Measurements from ENCODE around the gene SERPINB1. TPM values are rescaled to one million over a fixed set of nuclear protein-coding genes. Genes with fewer than 3 reads are reported as not detected.

Gene SERPINB1
- total RNA-seq, 1 experiment from 2014 or later, result 38.9 TPM

GRCh38 chr6:2793534-2794151 lies 48.0 kb downstream of the SERPINB1 start:
- no peak for DNase-seq (ENCODE audit: low spot score)

- no peak for DNase-seq (ENCODE audit: low spot score)
Observed at GRCh38 chr6:2792330-2793110, 49.1 kb downstream of the SERPINB1 start.

GRCh38 chr6:2791450-2791974 lies 50.2 kb downstream of the SERPINB1 start:
- DNase-seq (ENCODE audit: low spot score), result no peak

GRCh38 chr6:2790588-2791449 lies 50.8 kb downstream of the SERPINB1 start:
- peak; percentile 73 for DNase-seq (ENCODE audit: low spot score)

DNA sequence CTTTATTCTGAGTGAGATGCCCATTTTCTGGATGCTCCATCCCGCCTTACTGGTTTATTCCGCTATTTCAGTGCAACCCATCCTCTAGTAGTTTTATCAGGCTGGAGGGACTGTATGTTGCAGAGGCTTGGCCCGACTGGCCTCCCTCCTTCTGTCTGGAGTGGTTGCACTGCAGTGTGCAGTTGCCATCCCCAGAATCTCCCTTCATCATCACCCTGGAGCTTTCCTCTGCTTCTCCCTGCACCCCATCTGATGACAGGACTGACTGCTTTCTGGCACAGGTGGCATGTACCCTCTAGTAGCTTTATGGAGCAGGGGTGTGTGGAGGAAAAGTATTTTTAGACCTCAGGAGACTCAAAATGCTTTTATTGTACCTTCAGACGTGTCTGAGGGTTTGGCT lies 55.4 kb downstream of the SERPINB1 start:
- DNase-seq (ENCODE audit: low spot score), result no peak

DNA sequence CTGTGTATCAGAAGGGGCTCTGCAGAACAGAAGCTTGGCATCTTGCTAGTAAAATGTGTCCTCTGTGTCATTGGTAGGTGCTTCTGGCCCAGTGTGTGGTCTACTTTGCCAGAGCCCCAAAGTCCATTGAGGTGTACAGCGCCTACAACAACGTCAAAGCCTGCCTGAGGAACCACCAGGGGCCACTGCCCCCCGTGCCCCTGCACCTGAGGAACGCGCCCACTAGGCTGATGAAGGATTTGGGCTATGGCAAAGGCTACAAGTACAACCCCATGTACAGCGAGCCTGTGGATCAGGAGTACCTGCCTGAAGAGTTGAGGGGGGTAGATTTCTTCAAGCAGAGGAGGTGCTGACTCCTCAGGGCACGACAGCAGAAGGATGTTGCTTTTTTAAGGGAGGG lies 56.7 kb downstream of the SERPINB1 start:
- no peak for DNase-seq (ENCODE audit: low spot score)

GRCh38 chr6:2784061-2784460 lies 57.6 kb downstream of the SERPINB1 start:
- DNase-seq (ENCODE audit: low spot score), result no peak

DNA sequence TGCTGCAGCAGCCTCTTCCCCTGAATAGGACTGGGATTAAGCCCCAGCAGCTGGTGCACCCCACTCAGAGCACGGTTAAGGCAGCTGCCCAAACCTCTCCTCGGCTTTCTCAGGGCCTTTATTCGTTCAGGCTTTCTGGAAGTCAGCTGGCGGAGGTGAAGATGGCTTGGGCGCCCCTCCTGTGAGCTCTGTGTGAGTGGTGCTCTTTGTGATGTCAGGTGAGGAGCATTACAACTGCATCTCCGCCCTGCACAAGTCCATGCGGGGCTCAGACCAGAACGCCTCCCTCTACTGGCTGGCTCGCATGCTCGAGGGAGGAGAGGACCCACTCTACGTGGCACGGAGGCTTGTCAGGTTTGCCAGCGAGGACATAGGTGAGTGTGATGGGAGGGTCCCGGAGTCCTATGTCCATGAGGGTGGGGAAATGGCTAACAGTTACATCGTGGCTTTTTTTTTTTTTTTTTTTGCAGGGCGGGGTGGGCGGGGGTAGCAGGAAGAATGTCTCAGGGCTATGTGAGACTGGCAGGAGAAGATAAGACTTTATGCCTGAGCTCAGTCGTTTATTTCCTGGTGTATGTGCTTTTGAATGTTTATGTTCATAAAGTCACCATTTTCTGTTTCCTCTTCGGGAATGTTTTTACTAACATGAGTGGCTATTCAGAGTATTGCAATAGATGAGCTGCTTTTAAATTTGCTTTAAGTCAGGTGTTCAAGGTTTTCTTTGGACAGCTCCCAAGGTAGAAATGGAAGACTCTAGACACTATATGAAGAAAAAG lies 58.3 kb downstream of the SERPINB1 start:
- DNase-seq (ENCODE audit: low spot score), result no peak

GRCh38 chr6:2782825-2783187 lies 58.9 kb downstream of the SERPINB1 start:
- no peak for DNase-seq (ENCODE audit: low spot score)

DNA sequence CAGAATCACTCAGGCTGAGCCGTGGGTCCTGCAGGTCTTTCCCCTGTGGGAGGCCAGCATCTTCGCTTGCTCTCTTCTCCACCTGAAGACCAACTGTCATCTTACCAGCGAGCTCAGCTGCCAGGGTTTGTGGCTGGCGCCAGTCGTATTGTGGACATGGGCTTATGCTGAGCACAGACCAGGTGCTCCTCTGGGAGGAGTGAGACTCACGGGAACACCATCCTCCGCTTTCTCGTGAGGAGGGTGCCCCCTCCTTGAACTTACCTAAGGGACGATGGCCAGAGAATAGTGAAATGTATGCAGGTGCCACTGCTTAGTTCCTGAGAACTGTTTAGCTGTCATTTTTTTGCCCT lies 59.3 kb downstream of the SERPINB1 start:
- no peak for DNase-seq (ENCODE audit: low spot score)

Other genes starting within 250 kb of the SERPINB1 start
- gene MYLK4, start 90.9 kb downstream of the SERPINB1 start, total RNA-seq (2014; rRNA removed; shearing (Covaris generic)), result 0.10 and 0.48 TPM in 2 replicates
- 63.4 and 69.0 TPM in 2 replicates for gene WRNIP1, start 76.5 kb downstream of the SERPINB1 start, total RNA-seq (2014; rRNA removed; shearing (Covaris generic))
- not detected in 2 replicates for gene SERPINB9, start 61.4 kb upstream of the SERPINB1 start, total RNA-seq (2014; rRNA removed; shearing (Covaris generic))
- gene SERPINB6, start 129.7 kb upstream of the SERPINB1 start, total RNA-seq (2014; rRNA removed; shearing (Covaris generic)), result 107 and 115 TPM in 2 replicates
- gene NQO2, start 158.0 kb upstream of the SERPINB1 start, total RNA-seq (2014; rRNA removed; shearing (Covaris generic)), result 119 and 124 TPM in 2 replicates
- 10.1 and 14.2 TPM in 2 replicates for gene RIPK1, start 226.6 kb upstream of the SERPINB1 start, total RNA-seq (2014; rRNA removed; shearing (Covaris generic))

Measured in H4 (cell line).